Body of pancreas (tissue), 4 donors: ENCODE data around the gene SLC3A2. TPM values are rescaled to one million over a fixed set of nuclear protein-coding genes. Genes with fewer than 3 reads are reported as not detected.

Experiments
- ATAC-seq: fragments of 150-250 bp; one replicate; pipeline ENCODE4 v1.9.1; 2016
- DNase-seq, 4 donors: peaks; one replicate each; pipeline ENCODE4 v3.0.0-alpha.2; 2019
- H3K27ac ChIP-seq, 4 donors: fragments of 200-600 bp; sonication (generic); 1 replicate in 3 of 4; 2 replicates in 1 of 4; pipeline versions ENCODE4 v1.5.1 to v1.6.1; 2016 to 2019; ENCODE audit warnings: mild to moderate bottlenecking in 1 of 4, mixed read lengths in 1 of 4, moderate library complexity in 1 of 4
- H3K27me3 ChIP-seq, 2 donors: fragments of 200-600 bp; sonication (generic); one replicate each; pipeline ENCODE4 v1.6.0; 2016; ENCODE audit warnings: mild to moderate bottlenecking in 1 of 2
- H3K36me3 ChIP-seq, 2 donors: fragments of 200-600 bp; sonication (generic); replicated peaks in 1 of 2; 2 replicates each; pipeline ENCODE4 v1.5.1; 2016; ENCODE audit warnings: low read depth in 2 of 2; ENCODE audit not compliant: insufficient read depth in 1 of 2
- H3K4me1 ChIP-seq: fragments of 200-600 bp; sonication (generic); one replicate; pipeline ENCODE4 v1.6.0; 2016
- H3K4me3 ChIP-seq, 2 donors: fragments of 200-600 bp; sonication (generic); 1 replicate in 1 of 2; 2 replicates in 1 of 2; pipeline ENCODE4 v1.5.1; 2016 to 2019
- H3K9me3 ChIP-seq, 3 donors: fragments of 200-600 bp; sonication (generic); 1 replicate in 2 of 3; 2 replicates in 1 of 3; pipeline ENCODE4 v1.5.1; 2016
- CTCF ChIP-seq, 7 experiments: fragments of 450-650 bp in 4 of 7; fragments of 200-600 bp in 3 of 7; sonication (generic) in 3 of 7; IDR thresholded peaks; one replicate each; pipeline ENCODE4 v1.5.1; 2016 to 2019; ENCODE audit warnings: antibody characterized with exemption in 7 of 7
- POLR2A ChIP-seq, 3 donors: fragments of 450-650 bp; IDR thresholded peaks; one replicate each; pipeline ENCODE4 v1.6.1; 2016; ENCODE audit warnings: antibody characterized with exemption in 3 of 3, mild to moderate bottlenecking in 2 of 3
- WGBS, 2 donors: methylation state at CpG; one replicate each; pipeline ENCODE4 v1.1.5; 2017; 5-methylcytosine and 5-hydroxymethylcytosine counted together
- intact Hi-C: fragments of 100-400 bp; cut with DNase I; formaldehyde crosslinking; loops from one replicate; pipeline ENCODE4 v1.15.1; 2023
- total RNA-seq, 2 donors: library from RNA; depleted of rRNA; stranded (reverse); fragments of >200 nt; gene quantifications; one replicate each; pipeline ENCODE4 v1.1.0, GENCODE V29; 2016

Gene SLC3A2
- total RNA-seq, 2 donors from 2014 or later = 75.5 to 108 TPM

- no peaks in the 10 kb centered on the region for H3K27me3 ChIP-seq
- H3K9me3 ChIP-seq = no peaks in the 10 kb centered on the region
- peaks cover 0 to 4% of the 10 kb centered on the region in 2 donors for H3K36me3 ChIP-seq
- intact Hi-C loops = no loop called here
- DNase-seq (no peak), ATAC-seq (no peak)
- TF ChIP-seq POLR2A (IDR thresholded peaks at IDR 0.05) = no peak
- TF ChIP-seq CTCF (IDR thresholded peaks at IDR 0.05) = no peak
- WGBS, 2 donors = 100% methylated on average over 1 of the region's 1 CpG
- H3K27ac ChIP-seq = no peak overlapping the region
- no peaks in the 10 kb centered on the region for H3K4me1 ChIP-seq
- H3K4me3 ChIP-seq = no peak overlapping the region
Measured at GRCh38 chr11:62847767-62848314, 32.9 kb upstream of the SLC3A2 start.

- intact Hi-C loops = no loop called here
- Histone ChIP-seq H3K9me3 (no peaks in the 10 kb centered on the region), H3K27me3 (no peaks in the 10 kb centered on the region), H3K4me3 (no peak overlapping the region), H3K36me3 (peaks cover 5 to 14% of the 10 kb centered on the region in 2 donors), H3K4me1 (peaks cover 19% of the 10 kb centered on the region), H3K27ac (no peak overlapping the region)
- DNase-seq (no peak), ATAC-seq (no peak)
- 66 to 74% methylated on average over 14 of the region's 15 CpGs for WGBS, 2 donors
- TF ChIP-seq CTCF (IDR thresholded peaks at IDR 0.05) (no peak), POLR2A (IDR thresholded peaks at IDR 0.05) (no peak)
Measured at GRCh38 chr11:62850911-62851806, 29.5 kb upstream of the SLC3A2 start.

- Histone ChIP-seq H3K36me3 (peaks cover 5 to 14% of the 10 kb centered on the region in 2 donors), H3K4me3 (no peak overlapping the region), H3K27me3 (no peaks in the 10 kb centered on the region), H3K27ac (no peak overlapping the region), H3K9me3 (no peaks in the 10 kb centered on the region), H3K4me1 (peaks cover 27% of the 10 kb centered on the region)
- 38 to 50% methylated on average over 3 of the region's 3 CpGs for WGBS, 2 donors
- ATAC-seq (no peak), DNase-seq (no peak)
- TF ChIP-seq CTCF (IDR thresholded peaks at IDR 0.05) = no peak
- no peak for TF ChIP-seq POLR2A (IDR thresholded peaks at IDR 0.05)
- intact Hi-C loops = no loop called here
Measured at GRCh38 chr11:62851807-62852522, 28.7 kb upstream of the SLC3A2 start.

GRCh38 chr11:62852523-62853188 lies 28.0 kb upstream of the SLC3A2 start:
- TF ChIP-seq POLR2A (IDR thresholded peaks at IDR 0.05) (no peak), CTCF (IDR thresholded peaks at IDR 0.05) (no peak)
- intact Hi-C loops = no loop called here
- Histone ChIP-seq H3K36me3 (peaks cover 5 to 14% of the 10 kb centered on the region in 2 donors), H3K9me3 (no peaks in the 10 kb centered on the region), H3K27me3 (no peaks in the 10 kb centered on the region), H3K4me3 (no peak overlapping the region), H3K4me1 (peaks cover 34% of the 10 kb centered on the region), H3K27ac (no peak overlapping the region)
- no peak for ATAC-seq
- no peak for DNase-seq
